BE2C (cell line): ENCODE data around the gene RPS6KA3.

Experiments used
- DNase-seq: peaks from one replicate; pipeline ENCODE4 v3.0.0-alpha.2; 2020
- H3K27me3 ChIP-seq: fragments of 250-450 bp; sonication (Bioruptor Pico); 2 replicates; pipeline ENCODE4 v1.5.1; 2020; ENCODE audit warnings: mild to moderate bottlenecking
- H3K36me3 ChIP-seq: fragments of 250-450 bp; sonication (Bioruptor Pico); 2 replicates; pipeline ENCODE4 v1.5.1; 2020; ENCODE audit warnings: mild to moderate bottlenecking
- H3K4me1 ChIP-seq: fragments of 250-450 bp; sonication (Bioruptor Pico); 2 replicates; pipeline ENCODE4 v1.5.1; 2020
- H3K4me3 ChIP-seq: 2 replicates; pipeline ENCODE4 v1.5.1; 2011; ENCODE audit warnings: low read depth, low read length
- H3K9me3 ChIP-seq: fragments of 250-450 bp; sonication (Bioruptor Pico); 2 replicates; pipeline ENCODE4 v1.5.1; 2020
- CTCF ChIP-seq: IDR thresholded peaks from 2 replicates; pipeline ENCODE4 v1.5.1; 2012; ENCODE audit warnings: mild to moderate bottlenecking, low read depth, low read length

Gene RPS6KA3

GRCh38 chrX:20225488-20225833, 41.2 kb downstream of the RPS6KA3 start:
- no peak for DNase-seq
- TF ChIP-seq CTCF, result no peak
- no peaks in the 10 kb centered on the region for H3K9me3 ChIP-seq
- H3K36me3 ChIP-seq, result no peaks in the 10 kb centered on the region
- H3K4me1 ChIP-seq, result no peaks in the 10 kb centered on the region
- no peaks in the 10 kb centered on the region for H3K27me3 ChIP-seq
- H3K4me3 ChIP-seq, result no peak overlapping the region

- no peaks in the 10 kb centered on the region for H3K27me3 ChIP-seq
- no peaks in the 10 kb centered on the region for H3K9me3 ChIP-seq
- no peak for TF ChIP-seq CTCF
- H3K4me1 ChIP-seq, result no peaks in the 10 kb centered on the region
- no peaks in the 10 kb centered on the region for H3K36me3 ChIP-seq
- no peak for DNase-seq
- H3K4me3 ChIP-seq, result no peak overlapping the region
Measured at GRCh38 chrX:20224814-20225487, 41.8 kb downstream of the RPS6KA3 start.

- H3K36me3 ChIP-seq, result no peaks in the 10 kb centered on the region
- no peak for TF ChIP-seq CTCF
- no peak overlapping the region for H3K4me3 ChIP-seq
- no peaks in the 10 kb centered on the region for H3K27me3 ChIP-seq
- H3K9me3 ChIP-seq, result no peaks in the 10 kb centered on the region
- H3K4me1 ChIP-seq, result no peaks in the 10 kb centered on the region
- no peak for DNase-seq
Measured at GRCh38 chrX:20221902-20222301, 44.8 kb downstream of the RPS6KA3 start.

- no peaks in the 10 kb centered on the region for H3K9me3 ChIP-seq
- peak; percentile 2 for DNase-seq
- no peak; the same call in 1 of the 2 replicates for TF ChIP-seq CTCF
- no peaks in the 10 kb centered on the region for H3K27me3 ChIP-seq
- H3K36me3 ChIP-seq, result no peaks in the 10 kb centered on the region
- no peaks in the 10 kb centered on the region for H3K4me1 ChIP-seq
- H3K4me3 ChIP-seq, result no peak overlapping the region
Measured at GRCh38 chrX:20218836-20219505, 47.7 kb downstream of the RPS6KA3 start.

- no peaks in the 10 kb centered on the region for H3K4me1 ChIP-seq
- H3K36me3 ChIP-seq, result no peaks in the 10 kb centered on the region
- no peaks in the 10 kb centered on the region for H3K9me3 ChIP-seq
- TF ChIP-seq CTCF, result no peak
- no peaks in the 10 kb centered on the region for H3K27me3 ChIP-seq
- no peak overlapping the region for H3K4me3 ChIP-seq
- no peak for DNase-seq
Measured at GRCh38 chrX:20217906-20218305, 48.8 kb downstream of the RPS6KA3 start.

- Histone ChIP-seq H3K4me3 (no peak overlapping the region), H3K36me3 (no peaks in the 10 kb centered on the region), H3K4me1 (no peaks in the 10 kb centered on the region), H3K27me3 (no peaks in the 10 kb centered on the region), H3K9me3 (no peaks in the 10 kb centered on the region)
- DNase-seq, result no peak
- no peak for TF ChIP-seq CTCF
Measured at GRCh38 chrX:20217271-20217670, 49.4 kb downstream of the RPS6KA3 start.
